BJ (cell line): ENCODE results near the gene VAV2. TPM values are rescaled to one million over a fixed set of nuclear protein-coding genes. Genes with fewer than 3 reads are reported as not detected.

Experiments used
- CTCF ChIA-PET: fragments of 350-600 bp; formaldehyde crosslinking; extraction: SDS; loops from one replicate; lab custom pipeline; 2021; ENCODE audit warnings: antibody characterized with exemption, inconsistent platforms; lab: Yijun Ruan, JAX
- POLR2A ChIA-PET: fragments of 300-600 bp; sonication (Branson Sonifier 250); formaldehyde crosslinking; extraction: SDS; loops from one replicate; lab custom pipeline; 2021; ENCODE audit warnings: antibody characterized with exemption; lab: Charles Lee
- DNase-seq: peaks from one replicate; pipeline ENCODE4 v3.0.0-alpha.2; 2011; ENCODE audit warnings: low read depth
- H3K27me3 ChIP-seq: 2 replicates; pipeline ENCODE4 v1.6.0; 2011; ENCODE audit warnings: low read length; ENCODE audit not compliant: control insufficient read depth, insufficient read depth
- H3K36me3 ChIP-seq: 2 replicates; pipeline ENCODE4 v1.5.1; 2011; ENCODE audit warnings: low read length; ENCODE audit not compliant: control insufficient read depth, insufficient read depth
- H3K4me3 ChIP-seq: 2 replicates; pipeline ENCODE4 v1.5.1; 2011; ENCODE audit warnings: low read depth, mild to moderate bottlenecking, control low read depth, low read length
- polyA plus RNA-seq: library from polyadenylated mRNA; depleted of rRNA; stranded (reverse); fragments of >200 nt; gene quantifications from 2 replicates; pipeline ENCODE4 v1.2.3, GENCODE V29; 2011
- TF ChIP-seq, protein P1 (sequence below): IDR thresholded peaks from 2 replicates; pipeline ENCODE4 v1.5.1; 2011; ENCODE audit warnings: low read depth, mild to moderate bottlenecking, control low read depth, inconsistent platforms, low read length, moderate library complexity; ENCODE audit not compliant: insufficient read depth

VAV2 gene
- polyA plus RNA-seq, 1 experiment: 9.9 TPM

GRCh38 chr9:133887540-133888047 lies 104.5 kb downstream of the VAV2 start:
- POLR2A ChIA-PET: no interaction called here
- TF ChIP-seq, protein P1, sequence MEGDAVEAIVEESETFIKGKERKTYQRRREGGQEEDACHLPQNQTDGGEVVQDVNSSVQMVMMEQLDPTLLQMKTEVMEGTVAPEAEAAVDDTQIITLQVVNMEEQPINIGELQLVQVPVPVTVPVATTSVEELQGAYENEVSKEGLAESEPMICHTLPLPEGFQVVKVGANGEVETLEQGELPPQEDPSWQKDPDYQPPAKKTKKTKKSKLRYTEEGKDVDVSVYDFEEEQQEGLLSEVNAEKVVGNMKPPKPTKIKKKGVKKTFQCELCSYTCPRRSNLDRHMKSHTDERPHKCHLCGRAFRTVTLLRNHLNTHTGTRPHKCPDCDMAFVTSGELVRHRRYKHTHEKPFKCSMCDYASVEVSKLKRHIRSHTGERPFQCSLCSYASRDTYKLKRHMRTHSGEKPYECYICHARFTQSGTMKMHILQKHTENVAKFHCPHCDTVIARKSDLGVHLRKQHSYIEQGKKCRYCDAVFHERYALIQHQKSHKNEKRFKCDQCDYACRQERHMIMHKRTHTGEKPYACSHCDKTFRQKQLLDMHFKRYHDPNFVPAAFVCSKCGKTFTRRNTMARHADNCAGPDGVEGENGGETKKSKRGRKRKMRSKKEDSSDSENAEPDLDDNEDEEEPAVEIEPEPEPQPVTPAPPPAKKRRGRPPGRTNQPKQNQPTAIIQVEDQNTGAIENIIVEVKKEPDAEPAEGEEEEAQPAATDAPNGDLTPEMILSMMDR: no peak

DNA sequence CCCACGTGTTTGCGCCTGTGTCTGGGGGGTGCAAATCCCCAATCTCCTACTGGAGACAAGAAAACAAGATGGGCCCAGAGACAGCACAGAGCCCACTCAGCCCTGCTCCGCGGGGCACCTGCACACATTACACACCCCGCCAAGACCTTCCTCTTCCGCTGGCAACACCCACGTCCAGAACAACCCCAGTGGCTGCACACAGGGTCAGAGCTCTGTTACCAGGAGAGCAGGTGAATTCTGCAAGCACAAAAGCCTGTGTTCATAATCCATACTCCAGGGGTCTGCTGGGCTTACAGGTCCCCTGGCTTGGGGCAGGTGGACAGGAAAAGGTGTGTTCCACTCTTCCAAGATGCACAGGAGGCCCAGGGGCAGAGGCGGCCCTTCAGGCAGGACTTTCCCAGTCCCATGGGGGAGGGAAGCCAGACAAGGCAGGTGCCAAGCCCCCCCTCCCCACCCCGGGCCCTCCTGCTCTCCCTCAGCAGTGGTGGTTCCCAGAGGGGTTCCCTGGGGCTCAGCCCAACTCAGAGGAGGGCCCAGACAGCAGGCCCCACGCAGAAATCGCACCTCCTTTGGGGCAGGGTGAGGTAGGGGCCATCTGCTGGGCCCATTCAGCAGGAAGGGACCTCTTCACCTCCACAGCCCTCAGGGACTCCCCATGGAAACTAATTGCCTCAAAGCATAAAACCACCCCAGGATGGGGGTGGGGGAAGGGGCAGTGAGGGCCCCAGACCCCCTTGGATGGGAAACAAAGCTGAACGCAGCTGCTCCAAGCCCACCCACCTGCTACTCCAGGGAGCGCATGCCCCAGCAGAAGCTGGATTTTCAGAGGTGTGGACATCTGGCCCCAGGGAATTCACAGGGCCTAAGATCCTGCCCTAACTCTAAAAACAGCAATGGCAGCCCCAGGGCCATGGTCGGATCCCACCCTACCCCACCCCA lies 105.3 kb downstream of the VAV2 start:
- Histone ChIP-seq H3K36me3 (no peaks in the 10 kb centered on the region), H3K27me3 (no peaks in the 10 kb centered on the region), H3K4me3 (no peak overlapping the region)
- ChIA-PET CTCF (no interaction called here), POLR2A (no interaction called here)
- TF ChIP-seq, protein P1: no peak
- no peak for DNase-seq

More at GRCh38 chr9:133887540-133888047, 104.5 kb downstream of the VAV2 start:
- DNase-seq: no peak
- Histone ChIP-seq H3K27me3 (no peaks in the 10 kb centered on the region), H3K36me3 (no peaks in the 10 kb centered on the region), H3K4me3 (no peak overlapping the region)
- CTCF ChIA-PET: no interaction called here

- no peak overlapping the region for H3K4me3 ChIP-seq
- CTCF ChIA-PET: no interaction called here
- TF ChIP-seq, protein P1: no peak
- no peaks in the 10 kb centered on the region for H3K27me3 ChIP-seq
- DNase-seq: no peak
- POLR2A ChIA-PET: no interaction called here
- H3K36me3 ChIP-seq: no peaks in the 10 kb centered on the region
Observed at GRCh38 chr9:133884907-133885744, 107.0 kb downstream of the VAV2 start.

DNA sequence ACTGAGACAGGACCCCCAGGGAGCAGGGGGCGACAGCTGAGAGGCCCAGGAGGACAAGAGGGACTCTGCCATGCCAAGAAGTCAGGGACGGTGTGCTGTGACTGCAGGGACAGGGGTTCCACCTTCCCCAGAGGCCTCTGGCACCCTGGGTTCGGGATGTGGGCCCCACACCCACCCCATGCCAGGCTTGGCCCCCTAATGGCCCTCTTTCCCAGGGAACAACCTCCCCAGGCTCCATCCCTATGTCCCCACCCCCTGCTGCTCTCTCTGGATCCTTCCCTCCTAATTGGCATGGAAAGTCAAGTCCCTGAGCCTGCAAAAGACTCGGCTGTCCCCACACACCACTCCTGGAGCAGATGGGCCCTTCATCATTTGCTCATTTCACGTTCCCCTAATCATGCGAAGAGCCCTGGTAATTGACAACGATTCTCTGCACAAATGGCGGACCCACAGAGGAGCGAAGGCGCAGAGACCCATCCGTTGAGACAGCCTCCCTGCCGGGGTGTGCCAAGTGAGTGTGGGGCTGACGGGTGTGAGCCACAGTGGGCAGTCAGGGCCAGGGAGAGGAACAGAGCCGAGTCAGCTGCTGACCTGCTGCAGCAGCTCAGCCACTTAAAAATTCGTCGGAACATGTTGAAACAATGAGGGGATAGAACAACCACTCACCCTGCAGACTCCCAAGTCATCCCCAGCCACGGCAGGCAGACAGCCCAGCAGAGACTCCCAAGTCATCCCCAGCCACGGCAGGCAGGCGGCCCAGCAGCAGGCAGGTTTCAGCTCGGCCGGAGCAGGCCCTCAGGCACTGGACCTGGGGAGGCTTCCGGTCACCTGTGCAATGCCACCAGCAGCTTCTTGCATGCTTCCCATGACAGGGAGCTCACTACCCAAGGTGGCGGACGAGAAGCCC lies 109.0 kb downstream of the VAV2 start:
- H3K27me3 ChIP-seq: no peaks in the 10 kb centered on the region
- POLR2A ChIA-PET: no interaction called here
- CTCF ChIA-PET: interaction anchor here (1.6 kb wide), 1 partner anchor 9 kb away, joined by 3 read pairs; no protein-coding TSS in a partner anchor
- no peaks in the 10 kb centered on the region for H3K36me3 ChIP-seq
- TF ChIP-seq, protein P1: no peak
- no peak overlapping the region for H3K4me3 ChIP-seq
- DNase-seq: no peak
